ENCODE results near the gene SLC25A21. TPM values are rescaled to one million over a fixed set of nuclear protein-coding genes. Genes with fewer than 3 reads are reported as not detected.
"Not testable (repeated sequence)": the region's sequence is repeated elsewhere in the genome, so short reads cannot be mapped to it uniquely, and the experiment has no call there.

SLC25A21 gene
- not detected for total RNA-seq

GRCh38 chr14:37172024-37172869 lies at the start of gene SLC25A21:
SLC25A21 (minus strand) TSS chr14:37172606.
- peak within 1 kb of the TSS; percentile 54 for H3K4me3 Mint-ChIP-seq
- peaks cover 23% of the 10 kb centered on the region for H3K27me3 Mint-ChIP-seq (ENCODE audit: low read depth)
- H3K4me1 Mint-ChIP-seq (ENCODE audit: low read depth) = no peaks in the 10 kb centered on the region
- intact Hi-C loops (cut with micrococcal nuclease) = no loop called here
- no peaks in the 10 kb centered on the region for H3K36me3 Mint-ChIP-seq (ENCODE audit: low read depth)
- no peak within 1 kb of the TSS for H3K27ac Mint-ChIP-seq
- peak; percentile 6 for DNase-seq
- CTCF ChIA-PET = no interaction called here
- no peaks in the 10 kb centered on the region for H3K9me3 Mint-ChIP-seq

DNA sequence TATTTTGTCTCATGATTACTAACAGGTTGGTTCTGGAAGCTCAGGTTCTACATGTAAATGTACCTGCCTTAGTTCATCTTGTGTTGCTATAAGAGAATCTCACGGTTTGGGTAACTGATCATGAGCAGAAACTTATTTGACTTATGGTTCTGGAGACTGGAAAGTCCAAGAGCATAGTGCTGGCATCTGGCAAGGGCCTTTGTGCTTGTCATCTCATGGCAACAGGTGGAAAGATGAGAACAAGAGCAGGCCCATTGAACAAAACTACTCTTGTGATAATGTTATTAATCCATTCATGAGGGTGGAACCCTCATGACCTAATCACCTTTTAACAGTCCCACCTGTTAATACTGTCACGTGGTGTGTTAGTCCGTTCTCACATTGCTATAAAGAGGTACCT lies 48.7 kb upstream of the SLC25A21 start:
- H3K4me1 Mint-ChIP-seq (ENCODE audit: low read depth) = no peaks in the 10 kb centered on the region
- H3K36me3 Mint-ChIP-seq (ENCODE audit: low read depth) = no peaks in the 10 kb centered on the region
- H3K27me3 Mint-ChIP-seq (ENCODE audit: low read depth) = no peaks in the 10 kb centered on the region
- H3K4me3 Mint-ChIP-seq = no peak overlapping the region
- H3K27ac Mint-ChIP-seq = no peak overlapping the region
- peaks cover 7% of the 10 kb centered on the region for H3K9me3 Mint-ChIP-seq
- CTCF ChIA-PET = no interaction called here
- no peak for DNase-seq
- intact Hi-C loops (cut with micrococcal nuclease) = no loop called here

DNA sequence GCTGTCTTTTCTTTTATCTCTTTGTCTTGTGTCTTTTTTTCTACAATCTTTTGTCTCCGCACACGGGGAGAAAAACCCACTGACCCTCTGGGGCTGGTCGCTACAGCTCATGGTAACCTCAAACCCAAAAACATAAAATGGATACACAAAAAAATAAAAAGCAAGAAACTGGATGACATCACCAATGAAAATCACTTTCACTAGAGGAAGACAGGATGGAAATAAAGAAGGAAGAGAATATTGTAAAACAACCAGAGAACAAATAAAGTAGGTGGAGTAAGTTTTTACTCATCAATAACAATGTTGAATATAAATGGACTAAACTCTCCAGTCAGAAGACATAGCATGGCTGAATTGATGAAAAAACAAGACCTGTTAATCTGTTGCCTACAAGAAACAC lies 42.9 kb upstream of the SLC25A21 start:
- no peak for DNase-seq
- Mint-ChIP-seq H3K4me1 (ENCODE audit: low read depth) (no peaks in the 10 kb centered on the region), H3K9me3 (no peaks in the 10 kb centered on the region), H3K27ac (no peak overlapping the region), H3K4me3 (no peak overlapping the region), H3K27me3 (ENCODE audit: low read depth) (peaks cover 2% of the 10 kb centered on the region), H3K36me3 (ENCODE audit: low read depth) (no peaks in the 10 kb centered on the region)
- CTCF ChIA-PET = no interaction called here
- intact Hi-C loops (cut with micrococcal nuclease) = no loop called here

GRCh38 chr14:37213016-37213415 lies 40.6 kb upstream of the SLC25A21 start:
- Mint-ChIP-seq H3K9me3 (no peaks in the 10 kb centered on the region), H3K4me1 (ENCODE audit: low read depth) (no peaks in the 10 kb centered on the region), H3K27me3 (ENCODE audit: low read depth) (peaks cover 2% of the 10 kb centered on the region), H3K4me3 (no peak overlapping the region), H3K27ac (no peak overlapping the region), H3K36me3 (ENCODE audit: low read depth) (no peaks in the 10 kb centered on the region)
- DNase-seq = no peak
- CTCF ChIA-PET = no interaction called here
- intact Hi-C loops (cut with micrococcal nuclease) = no loop called here

GRCh38 chr14:37210448-37210847 lies 38.0 kb upstream of the SLC25A21 start:
- Mint-ChIP-seq H3K4me3 (no peak overlapping the region), H3K27ac (no peak overlapping the region), H3K4me1 (ENCODE audit: low read depth) (no peaks in the 10 kb centered on the region), H3K36me3 (ENCODE audit: low read depth) (no peaks in the 10 kb centered on the region), H3K9me3 (peaks cover 11% of the 10 kb centered on the region), H3K27me3 (ENCODE audit: low read depth) (peaks cover 2% of the 10 kb centered on the region)
- CTCF ChIA-PET = no interaction called here
- intact Hi-C loops (cut with micrococcal nuclease) = no loop called here
- no peak for DNase-seq

GRCh38 chr14:37209617-37210016 lies 37.2 kb upstream of the SLC25A21 start:
- H3K27ac Mint-ChIP-seq; H3K27me3 Mint-ChIP-seq (ENCODE audit: low read depth); DNase-seq; H3K4me1 Mint-ChIP-seq (ENCODE audit: low read depth); intact Hi-C loops (cut with micrococcal nuclease); H3K36me3 Mint-ChIP-seq (ENCODE audit: low read depth); H3K4me3 Mint-ChIP-seq; CTCF ChIA-PET: not testable (repeated sequence)
- peaks cover 13% of the 10 kb centered on the region for H3K9me3 Mint-ChIP-seq

DNA sequence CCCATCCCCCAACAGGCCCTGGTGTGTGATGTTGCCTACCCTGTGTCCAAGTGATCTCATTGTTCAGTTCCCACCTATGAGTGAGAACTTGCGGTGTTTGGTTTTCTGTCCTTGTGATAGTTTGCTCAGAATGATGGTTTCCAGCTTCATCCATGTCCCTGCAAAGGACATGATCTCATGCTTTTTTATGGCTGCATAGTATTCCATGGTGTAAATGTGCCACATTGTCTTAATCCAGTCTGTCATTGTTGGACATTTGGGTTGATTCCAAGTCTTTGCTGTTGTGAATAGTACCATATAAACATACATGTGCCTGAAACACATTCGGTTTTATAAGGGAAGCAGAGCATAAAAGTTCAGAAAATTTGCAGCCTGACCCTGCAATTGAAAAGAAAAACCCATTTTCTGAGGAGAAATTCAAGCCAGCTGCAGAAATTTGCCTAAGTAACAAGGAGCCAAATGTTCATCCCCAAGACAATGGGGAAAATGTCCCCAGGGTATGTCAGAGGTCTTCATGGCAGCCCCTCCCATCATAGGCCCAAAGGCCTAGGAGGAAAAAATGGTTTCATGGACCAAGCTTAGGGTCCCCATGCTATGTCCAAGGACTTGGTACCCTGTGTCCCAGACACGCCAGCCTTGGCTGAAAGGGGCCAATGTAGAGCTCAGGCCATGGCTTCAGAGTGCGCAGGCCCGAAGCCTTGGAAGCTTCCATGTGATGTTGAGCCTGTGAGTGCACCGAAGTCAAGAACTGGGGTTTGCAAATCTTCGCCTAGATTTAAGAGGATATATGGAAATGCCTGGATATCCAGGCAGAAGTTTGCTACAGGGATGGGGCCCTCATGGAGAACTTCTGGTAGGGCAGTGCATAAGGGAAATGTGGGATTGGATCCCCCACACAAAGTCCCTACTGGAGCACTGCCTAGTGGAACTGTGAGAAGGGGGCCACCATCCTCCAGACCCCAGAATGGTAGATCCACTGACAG lies 33.5 kb upstream of the SLC25A21 start:
- CTCF ChIA-PET; H3K27ac Mint-ChIP-seq; intact Hi-C loops (cut with micrococcal nuclease); H3K27me3 Mint-ChIP-seq (ENCODE audit: low read depth); DNase-seq; H3K4me3 Mint-ChIP-seq; H3K36me3 Mint-ChIP-seq (ENCODE audit: low read depth); H3K4me1 Mint-ChIP-seq (ENCODE audit: low read depth): not testable (repeated sequence)
- H3K9me3 Mint-ChIP-seq = peaks cover 13% of the 10 kb centered on the region

DNA sequence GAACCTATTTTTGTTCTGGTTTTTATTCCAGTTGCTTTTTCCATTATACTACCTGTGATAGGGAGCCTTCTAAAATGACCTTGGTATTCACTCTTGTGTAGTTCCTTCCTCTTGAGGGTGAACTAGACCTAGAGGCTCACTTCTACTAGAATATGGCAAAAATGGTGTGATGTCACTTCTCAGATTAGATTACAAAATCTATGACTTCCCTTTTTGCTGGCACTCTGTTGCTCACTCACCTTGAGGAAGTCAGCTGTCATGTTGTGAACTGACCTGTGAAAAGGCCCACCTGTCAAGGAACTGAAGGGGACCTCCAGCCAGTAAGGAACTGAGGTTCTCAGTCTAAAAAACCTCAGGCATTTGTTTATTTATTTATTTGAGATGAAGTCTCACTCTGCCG lies 31.0 kb upstream of the SLC25A21 start:
- intact Hi-C loops (cut with micrococcal nuclease) = no loop called here
- H3K27ac Mint-ChIP-seq = no peak overlapping the region
- CTCF ChIA-PET = no interaction called here
- DNase-seq = no peak
- H3K27me3 Mint-ChIP-seq (ENCODE audit: low read depth) = peaks cover 2% of the 10 kb centered on the region
- H3K9me3 Mint-ChIP-seq = peaks cover 13% of the 10 kb centered on the region
- H3K4me1 Mint-ChIP-seq (ENCODE audit: low read depth) = peaks cover 2% of the 10 kb centered on the region
- H3K4me3 Mint-ChIP-seq = no peak overlapping the region
- no peaks in the 10 kb centered on the region for H3K36me3 Mint-ChIP-seq (ENCODE audit: low read depth)

DNA sequence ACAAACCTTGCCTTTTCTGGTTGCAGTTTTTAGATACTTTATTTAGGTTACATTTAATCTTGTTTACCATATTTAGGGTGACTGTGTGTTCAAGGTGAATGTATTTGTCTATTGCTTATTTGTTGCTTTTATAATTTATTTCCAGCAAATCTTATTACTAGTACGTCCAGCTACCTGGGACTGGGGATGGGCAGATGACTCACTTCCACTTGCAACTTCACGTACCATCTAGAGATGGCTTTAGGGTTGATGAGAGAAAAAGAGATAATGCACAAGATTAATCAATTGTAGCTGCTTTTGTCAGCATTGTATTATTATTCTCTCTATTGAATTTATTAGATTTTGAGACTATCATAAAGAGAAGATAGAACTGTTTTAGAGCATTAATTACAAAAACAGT lies 30.4 kb upstream of the SLC25A21 start:
- H3K27me3 Mint-ChIP-seq (ENCODE audit: low read depth) = peaks cover 8% of the 10 kb centered on the region
- no peaks in the 10 kb centered on the region for H3K36me3 Mint-ChIP-seq (ENCODE audit: low read depth)
- H3K4me3 Mint-ChIP-seq = no peak overlapping the region
- H3K27ac Mint-ChIP-seq = no peak overlapping the region
- CTCF ChIA-PET = no interaction called here
- DNase-seq = no peak
- peaks cover 13% of the 10 kb centered on the region for H3K9me3 Mint-ChIP-seq
- intact Hi-C loops (cut with micrococcal nuclease) = no loop called here
- peaks cover 5% of the 10 kb centered on the region for H3K4me1 Mint-ChIP-seq (ENCODE audit: low read depth)

DNA sequence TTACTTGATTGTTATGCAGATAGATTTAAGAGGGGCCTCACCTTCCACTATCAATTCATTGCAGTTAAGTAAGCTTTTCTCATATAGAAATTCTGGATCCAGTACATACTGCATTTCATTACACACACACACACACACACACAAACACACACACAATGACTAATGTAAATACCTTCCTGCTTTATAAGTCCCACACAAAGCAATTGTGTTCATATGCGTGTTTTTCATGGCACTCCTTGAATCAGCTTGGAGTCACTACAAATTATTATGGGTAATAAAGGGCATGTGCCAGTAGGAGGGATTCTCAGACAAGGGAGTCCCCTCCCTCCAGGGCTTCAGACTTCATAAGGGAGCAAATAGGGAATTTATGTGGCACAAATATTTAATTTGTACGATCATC lies 29.9 kb upstream of the SLC25A21 start:
- no peak overlapping the region for H3K4me3 Mint-ChIP-seq
- peaks cover 12% of the 10 kb centered on the region for H3K27me3 Mint-ChIP-seq (ENCODE audit: low read depth)
- H3K9me3 Mint-ChIP-seq = peaks cover 13% of the 10 kb centered on the region
- CTCF ChIA-PET = interaction anchor here (0.6 kb wide), 1 partner anchor 140 kb away, joined by 5 read pairs; no protein-coding TSS in a partner anchor
- no peak for DNase-seq
- peaks cover 8% of the 10 kb centered on the region for H3K4me1 Mint-ChIP-seq (ENCODE audit: low read depth)
- H3K27ac Mint-ChIP-seq = no peak overlapping the region
- intact Hi-C loops (cut with micrococcal nuclease) = no loop called here
- no peaks in the 10 kb centered on the region for H3K36me3 Mint-ChIP-seq (ENCODE audit: low read depth)

- peaks cover 16% of the 10 kb centered on the region for H3K27me3 Mint-ChIP-seq (ENCODE audit: low read depth)
Measured at GRCh38 chr14:37201724-37202123, 29.3 kb upstream of the SLC25A21 start.

GRCh38 chr14:37198907-37199306 lies 26.5 kb upstream of the SLC25A21 start:
- Mint-ChIP-seq H3K4me1 (ENCODE audit: low read depth) (peaks cover 11% of the 10 kb centered on the region), H3K4me3 (no peak overlapping the region), H3K9me3 (no peaks in the 10 kb centered on the region), H3K27ac (no peak overlapping the region), H3K27me3 (ENCODE audit: low read depth) (peaks cover 21% of the 10 kb centered on the region), H3K36me3 (ENCODE audit: low read depth) (no peaks in the 10 kb centered on the region)
- no peak for DNase-seq
- intact Hi-C loops (cut with micrococcal nuclease) = no loop called here
- CTCF ChIA-PET = no interaction called here

More at GRCh38 chr14:37201724-37202123, 29.3 kb upstream of the SLC25A21 start:
- peaks cover 11% of the 10 kb centered on the region for H3K4me1 Mint-ChIP-seq (ENCODE audit: low read depth)
- peaks cover 9% of the 10 kb centered on the region for H3K9me3 Mint-ChIP-seq
- no peak overlapping the region for H3K4me3 Mint-ChIP-seq
- H3K36me3 Mint-ChIP-seq (ENCODE audit: low read depth) = no peaks in the 10 kb centered on the region
- intact Hi-C loops (cut with micrococcal nuclease) = no loop called here
- no peak for DNase-seq
- no peak overlapping the region for H3K27ac Mint-ChIP-seq
- CTCF ChIA-PET = interaction anchor here (0.6 kb wide), 1 partner anchor 140 kb away, joined by 5 read pairs; no protein-coding TSS in a partner anchor
